GM18867 (cell line): ENCODE data around the gene HCFC1.
A peak's percentile ranks its signal among the peaks of the same experiment; 100 is the strongest.

Experiments
- ATAC-seq: cut with Tn5 transposase; IDR thresholded peaks from one replicate; pipeline ENCODE4 v1.9.1; 2021; ENCODE audit warnings: mild to moderate bottlenecking, moderate library complexity; ENCODE audit not compliant: unreplicated experiment

The HCFC1 gene

GRCh38 chrX:153960077-153960476 lies 11.5 kb downstream of the HCFC1 start:
- ATAC-seq = no peak

GRCh38 chrX:153959649-153960048 lies 12.0 kb downstream of the HCFC1 start:
- no peak for ATAC-seq

GRCh38 chrX:153958605-153959004 lies 13.0 kb downstream of the HCFC1 start:
- ATAC-seq = no peak

GRCh38 chrX:153957224-153957623 lies 14.4 kb downstream of the HCFC1 start:
- ATAC-seq = no peak

GRCh38 chrX:153956044-153956907 lies 15.3 kb downstream of the HCFC1 start:
- ATAC-seq = no peak

GRCh38 chrX:153955228-153955732 lies 16.3 kb downstream of the HCFC1 start:
- no peak for ATAC-seq

GRCh38 chrX:153954558-153955227 lies 16.9 kb downstream of the HCFC1 start:
- ATAC-seq = no peak

- no peak for ATAC-seq
Observed at GRCh38 chrX:153953892-153954557, 17.6 kb downstream of the HCFC1 start.

GRCh38 chrX:153953342-153953830 lies 18.2 kb downstream of the HCFC1 start:
- ATAC-seq = peak; percentile 53

- ATAC-seq = no peak
Observed at GRCh38 chrX:153952373-153953026, 19.1 kb downstream of the HCFC1 start.

- no peak for ATAC-seq
Observed at GRCh38 chrX:153951683-153952372, 19.8 kb downstream of the HCFC1 start.

- ATAC-seq = no peak
Observed at GRCh38 chrX:153950127-153950526, 21.5 kb downstream of the HCFC1 start.

GRCh38 chrX:153948847-153949805 lies 22.5 kb downstream of the HCFC1 start:
- ATAC-seq = no peak

GRCh38 chrX:153948002-153948466 lies 23.6 kb downstream of the HCFC1 start:
- ATAC-seq = no peak

GRCh38 chrX:153947009-153947769 lies 24.4 kb downstream of the HCFC1 start:
- ATAC-seq = peak; percentile 75

- ATAC-seq = no peak
Observed at GRCh38 chrX:153945956-153946943, 25.4 kb downstream of the HCFC1 start.

GRCh38 chrX:153944800-153945150 lies 26.8 kb downstream of the HCFC1 start:
- ATAC-seq = no peak
